GM19099 (cell line): ENCODE results near the gene MCF2L.

ENCODE experiments used
- POLR2A ChIP-seq: IDR thresholded peaks from 3 replicates; pipeline ENCODE4 v1.6.1; 2011; ENCODE audit warnings: low read depth; ENCODE audit not compliant: insufficient read length; ENCODE audit errors: extremely low read depth

MCF2L gene

DNA sequence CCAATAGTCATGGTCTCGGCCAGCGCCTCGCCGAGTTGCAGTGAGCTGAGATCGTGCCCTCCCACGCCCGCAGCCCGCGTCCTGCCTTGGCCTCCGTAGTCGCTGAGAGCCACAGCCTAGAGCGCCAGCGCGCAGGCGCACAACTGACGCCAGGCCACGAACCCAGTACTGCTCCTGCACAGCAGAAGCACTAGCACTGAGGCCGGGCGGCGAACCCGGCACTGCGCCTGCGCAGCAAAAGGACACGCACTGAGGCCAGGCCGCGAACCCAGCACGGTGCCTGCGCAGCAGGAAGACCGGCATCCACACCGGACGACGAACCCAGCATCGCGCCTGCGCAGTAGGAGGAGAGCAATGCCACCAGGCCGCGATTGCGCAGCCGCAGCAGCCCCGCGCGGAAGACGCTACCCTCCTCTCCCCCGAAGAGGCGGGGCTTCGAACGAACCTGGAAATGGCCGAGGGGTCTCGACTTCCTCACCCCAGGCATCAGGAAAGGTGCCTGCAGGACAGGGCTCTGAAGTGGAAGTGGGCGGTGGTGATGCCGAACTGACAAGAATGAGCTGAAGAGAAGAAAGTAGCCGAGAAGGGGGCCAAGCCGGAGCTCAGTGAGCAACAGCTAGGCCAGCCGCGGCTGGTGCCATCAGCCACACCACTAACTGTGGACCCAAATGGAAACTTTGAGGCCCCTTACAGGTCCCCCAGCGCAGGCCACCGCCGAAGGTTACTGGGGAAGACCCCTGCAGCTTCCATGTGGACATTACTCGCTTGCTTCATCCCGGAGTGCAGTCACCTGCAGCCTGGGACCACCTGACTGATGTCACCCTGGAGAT lies 161.1 kb downstream of the MCF2L start:
- TF ChIP-seq POLR2A, result no peak

DNA sequence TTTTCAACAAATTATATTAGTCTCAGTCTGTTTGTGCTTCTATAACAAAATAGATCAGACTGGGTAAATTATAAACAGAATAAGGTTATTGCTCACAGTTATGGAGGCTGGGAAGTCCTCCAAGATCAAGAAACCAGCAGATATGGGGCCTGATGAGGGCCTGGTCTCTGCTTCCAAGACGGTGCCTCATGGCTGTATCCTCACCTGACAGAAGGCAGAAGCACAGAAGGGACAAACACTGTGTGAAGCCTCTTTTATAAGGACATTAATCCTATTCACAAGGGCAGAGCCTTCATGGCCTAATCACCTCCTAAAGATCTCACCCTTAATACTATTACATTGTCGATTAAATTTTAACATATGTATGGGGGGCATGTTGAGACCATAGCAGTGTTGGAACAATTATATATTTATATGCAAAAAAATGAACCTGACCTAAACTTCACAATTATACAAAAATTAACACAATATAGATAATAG lies 166.3 kb downstream of the MCF2L start:
- no peak for TF ChIP-seq POLR2A

DNA sequence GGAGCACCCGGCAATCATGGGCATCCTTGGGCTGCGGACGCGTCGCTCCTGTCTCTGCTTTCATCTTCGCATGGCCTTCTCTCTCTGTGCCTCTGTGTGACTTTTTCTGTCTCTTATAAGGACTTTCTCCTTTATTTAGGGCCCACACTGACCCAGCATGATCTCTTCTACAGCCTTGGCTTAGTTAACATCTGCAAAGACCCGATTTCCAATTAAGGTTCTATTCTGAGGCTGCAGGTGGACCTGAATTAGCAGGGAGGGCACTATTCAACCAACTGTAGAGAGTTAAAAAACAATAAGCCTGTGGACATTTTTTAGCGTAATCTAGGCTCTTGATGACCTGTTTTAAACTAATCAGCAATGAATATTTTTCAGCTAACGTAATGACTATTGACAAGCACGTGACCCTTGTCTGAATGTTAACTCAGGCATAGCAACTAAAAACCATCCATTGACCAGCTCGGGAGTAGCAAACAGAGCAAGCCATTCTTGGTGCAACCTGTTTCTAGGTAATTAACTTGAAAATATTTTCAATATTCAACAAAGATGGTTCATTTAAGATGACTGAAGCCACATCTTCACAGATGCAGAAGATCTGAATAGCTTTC lies 168.8 kb downstream of the MCF2L start:
- no peak for TF ChIP-seq POLR2A

- TF ChIP-seq POLR2A, result no peak
These were observed 170.0 kb downstream of the MCF2L start for GRCh38 chr13:113138792-113139551.

DNA sequence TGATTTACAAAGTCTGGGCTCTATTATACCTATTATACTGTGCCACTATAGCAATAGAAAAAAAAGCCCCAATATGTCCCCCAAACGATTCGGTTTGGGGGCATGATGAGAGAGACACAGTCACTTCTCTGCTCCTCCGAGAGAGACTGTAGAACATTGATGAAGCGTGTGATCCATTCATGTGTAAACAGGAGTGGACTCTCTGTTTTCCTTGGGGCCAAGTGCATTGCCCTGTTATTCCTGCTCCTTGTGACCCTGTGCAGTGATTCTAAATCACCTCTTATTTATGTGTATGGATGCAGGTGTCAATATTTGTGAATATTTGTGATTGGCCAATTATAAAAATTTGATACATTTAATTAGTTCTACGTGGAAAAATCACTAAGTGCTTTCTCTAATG lies 170.6 kb downstream of the MCF2L start:
- no peak for TF ChIP-seq POLR2A

DNA sequence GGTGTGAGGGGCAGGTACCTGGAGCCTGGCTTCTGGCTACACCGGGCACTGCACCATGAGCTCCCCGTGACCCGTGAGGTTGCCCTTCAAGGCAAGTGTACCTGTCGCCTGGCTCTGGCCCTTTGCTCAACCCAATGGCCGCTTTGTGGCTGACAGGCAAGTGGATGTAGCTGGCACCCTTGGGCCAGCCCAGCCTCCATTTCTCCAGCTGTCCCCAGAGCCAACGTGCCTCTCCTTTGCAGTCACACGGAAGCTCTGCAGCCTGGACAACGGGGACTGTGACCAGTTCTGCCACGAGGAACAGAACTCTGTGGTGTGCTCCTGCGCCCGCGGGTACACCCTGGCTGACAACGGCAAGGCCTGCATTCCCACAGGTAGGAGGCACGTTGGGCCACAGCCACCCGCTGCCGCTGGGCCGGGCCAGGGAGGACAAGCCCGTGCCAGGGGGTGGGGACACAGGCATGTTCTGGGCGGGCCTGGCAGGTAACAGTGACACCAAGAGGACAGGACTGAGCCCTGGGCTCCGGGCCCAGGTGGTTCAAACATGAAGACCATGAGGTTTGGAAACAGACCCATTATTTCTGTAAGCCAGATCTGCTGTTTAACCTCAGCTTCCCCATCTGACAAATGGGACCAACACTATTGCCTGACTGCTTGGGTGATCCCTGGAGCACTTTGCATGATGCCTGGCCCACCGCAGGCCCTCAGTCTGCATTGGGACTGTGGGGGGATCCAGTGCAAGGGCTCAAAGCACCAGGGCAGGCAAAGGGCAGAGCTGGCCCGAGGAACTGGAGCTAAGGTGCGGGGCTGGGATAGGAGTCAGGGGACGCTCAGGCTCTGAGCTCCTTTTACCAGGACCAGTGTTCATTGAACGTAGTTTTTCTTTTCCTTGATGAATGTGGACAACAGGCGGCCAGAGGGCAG lies 171.9 kb downstream of the MCF2L start:
- no peak for TF ChIP-seq POLR2A

DNA sequence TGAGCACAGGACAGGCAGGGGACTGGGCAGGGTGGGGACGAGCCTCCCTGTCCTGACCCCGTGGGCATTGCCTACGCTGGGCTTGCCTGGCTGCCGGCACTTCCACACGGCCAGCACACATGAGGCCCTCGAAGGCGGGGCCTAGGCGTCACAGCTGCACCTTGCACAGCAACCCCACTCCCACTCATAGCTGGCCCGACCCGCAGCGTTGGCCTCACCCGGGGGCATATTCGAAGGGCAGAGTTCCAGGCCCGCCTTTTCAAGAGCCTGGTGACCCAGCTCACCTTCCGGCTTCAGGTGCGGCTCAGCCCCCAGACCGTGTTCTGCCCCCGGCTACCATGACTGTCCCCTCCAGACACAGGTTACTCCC lies 172.6 kb downstream of the MCF2L start:
- TF ChIP-seq POLR2A, result no peak

DNA sequence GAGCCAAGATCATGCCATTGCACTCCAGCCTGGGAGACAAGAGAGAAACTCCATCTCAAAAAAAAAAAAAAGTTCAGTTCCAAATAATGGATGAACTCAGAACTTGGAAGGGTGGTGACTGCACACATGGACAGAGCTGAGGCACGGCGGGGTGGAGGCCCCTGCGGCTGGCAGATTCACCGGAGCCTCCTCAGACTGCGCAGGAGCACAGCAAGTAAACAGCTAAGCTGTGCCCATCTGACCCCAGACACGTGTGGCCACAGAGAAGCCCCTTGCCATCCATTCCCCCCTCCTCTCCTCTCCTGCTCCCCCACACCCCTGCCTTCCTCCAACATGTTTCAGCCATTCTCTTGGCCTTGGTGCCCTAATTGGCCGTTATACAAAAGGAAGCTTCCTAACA lies 173.9 kb downstream of the MCF2L start:
- TF ChIP-seq POLR2A, result no peak

DNA sequence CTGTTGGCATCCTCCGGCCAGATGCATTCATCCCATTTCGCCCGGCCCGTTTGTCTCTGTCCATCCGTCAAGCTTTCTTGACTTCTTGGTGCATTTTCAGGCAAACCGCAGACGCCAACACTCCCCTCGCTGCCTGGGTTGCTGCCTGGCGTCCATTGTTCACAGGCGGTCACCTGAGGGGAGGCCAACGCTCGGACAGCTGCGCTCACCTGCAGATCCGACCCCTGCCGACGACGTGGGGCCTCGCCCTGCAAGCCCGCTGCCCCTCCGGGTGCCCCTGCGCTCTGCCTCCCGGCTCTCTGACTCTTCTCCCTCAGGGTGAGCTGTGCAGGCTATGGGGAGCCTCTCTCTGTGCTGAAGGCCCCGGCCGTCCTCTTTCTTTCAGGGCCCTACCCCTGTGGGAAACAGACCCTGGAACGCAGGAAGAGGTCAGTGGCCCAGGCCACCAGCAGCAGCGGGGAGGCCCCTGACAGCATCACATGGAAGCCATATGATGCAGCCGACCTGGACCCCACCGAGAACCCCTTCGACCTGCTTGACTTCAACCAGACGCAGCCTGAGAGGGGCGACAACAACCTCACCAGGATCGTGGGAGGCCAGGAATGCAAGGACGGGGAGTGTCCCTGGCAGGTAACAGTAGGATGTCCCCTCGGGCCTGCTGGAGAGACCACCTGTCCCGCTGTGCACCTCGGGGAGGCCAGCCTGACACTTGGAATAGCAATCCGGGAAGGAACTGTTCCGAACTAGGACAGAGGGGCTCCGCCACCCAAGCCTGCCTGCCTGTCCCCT lies 174.6 kb downstream of the MCF2L start:
- no peak for TF ChIP-seq POLR2A

DNA sequence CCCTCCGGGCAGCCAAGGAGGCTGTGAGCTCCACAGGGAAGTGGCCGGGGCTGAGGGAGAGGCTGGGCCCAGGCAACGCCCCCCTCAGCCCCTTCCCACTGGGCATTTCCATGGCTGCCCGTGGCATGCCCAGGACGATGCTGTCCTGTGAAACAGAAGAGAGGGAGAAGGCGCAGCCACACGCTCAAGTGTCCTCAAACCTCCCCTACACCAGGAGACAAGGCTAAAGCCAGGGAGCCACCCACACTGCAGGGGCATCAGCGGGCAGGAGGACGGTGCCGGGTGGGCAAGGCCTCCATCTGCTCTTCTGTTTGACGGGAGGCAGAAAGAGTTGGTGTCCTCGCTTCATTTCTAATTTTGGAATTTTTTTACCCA lies 175.2 kb downstream of the MCF2L start:
- TF ChIP-seq POLR2A, result no peak

DNA sequence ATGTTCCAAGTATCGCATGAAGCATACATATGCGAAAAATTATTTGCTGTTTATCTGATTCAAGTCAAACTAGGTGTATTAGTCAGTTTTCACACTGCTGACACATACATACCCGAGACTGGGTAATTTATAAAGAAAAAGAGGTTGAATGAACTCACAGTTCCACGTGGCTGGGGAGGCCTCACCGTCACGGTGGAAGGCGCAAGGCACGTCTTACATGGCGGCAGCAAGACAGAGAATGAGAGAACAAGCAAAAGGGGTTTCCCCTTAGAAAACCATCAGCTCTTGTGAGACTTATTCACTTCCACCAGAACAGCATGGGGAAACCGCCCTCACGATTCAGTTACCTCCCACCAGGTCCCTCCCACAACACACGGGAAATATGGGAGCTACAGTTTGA lies 176.5 kb downstream of the MCF2L start:
- no peak for TF ChIP-seq POLR2A

GRCh38 chr13:113145911-113146598 lies 177.0 kb downstream of the MCF2L start:
- no peak for TF ChIP-seq POLR2A

DNA sequence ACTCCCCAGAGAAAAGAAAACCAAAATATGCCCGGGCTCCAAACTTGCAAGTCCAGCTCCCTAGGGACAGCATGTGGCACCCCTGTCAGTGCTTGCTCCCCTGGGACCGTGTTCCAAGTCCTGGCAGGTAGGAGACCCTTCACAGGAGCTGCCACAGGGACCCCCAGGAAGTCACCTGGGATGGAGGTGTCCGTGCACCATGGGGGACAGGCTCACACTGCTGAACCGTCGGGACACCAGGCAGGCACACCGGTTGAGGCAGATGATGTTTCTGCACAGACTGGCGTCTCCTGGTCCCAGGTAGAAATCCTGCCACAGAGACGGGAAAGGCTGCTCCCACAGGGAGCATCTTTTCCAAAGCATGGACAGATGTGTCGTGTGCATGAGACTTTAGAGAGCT lies 177.7 kb downstream of the MCF2L start:
- TF ChIP-seq POLR2A, result no peak
